GM13977 (cell line): ENCODE data around the gene GGA1.

Source experiments
- DNase-seq: peaks from one replicate; pipeline ENCODE4 v3.0.0; 2012; ENCODE audit warnings: low spot score
- in situ Hi-C: fragments of 300-500 bp; cut with MboI; formaldehyde crosslinking; loops from one replicate; pipeline ENCODE4 v1.12.0; 2022; ENCODE audit warnings: low sequenced_read_pairs, low pct_unique_long_range_greater_than_20kb, mixed read lengths, inconsistent platforms; ENCODE audit not compliant: unreplicated experiment
- TF ChIP-seq, protein P1 (sequence below): IDR thresholded peaks from 2 replicates; pipeline ENCODE4 v1.5.1; 2012; ENCODE audit warnings: mild to moderate bottlenecking, control low read depth; ENCODE audit not compliant: insufficient read depth; ENCODE audit errors: extremely low read depth, missing control alignments

Gene GGA1

DNA sequence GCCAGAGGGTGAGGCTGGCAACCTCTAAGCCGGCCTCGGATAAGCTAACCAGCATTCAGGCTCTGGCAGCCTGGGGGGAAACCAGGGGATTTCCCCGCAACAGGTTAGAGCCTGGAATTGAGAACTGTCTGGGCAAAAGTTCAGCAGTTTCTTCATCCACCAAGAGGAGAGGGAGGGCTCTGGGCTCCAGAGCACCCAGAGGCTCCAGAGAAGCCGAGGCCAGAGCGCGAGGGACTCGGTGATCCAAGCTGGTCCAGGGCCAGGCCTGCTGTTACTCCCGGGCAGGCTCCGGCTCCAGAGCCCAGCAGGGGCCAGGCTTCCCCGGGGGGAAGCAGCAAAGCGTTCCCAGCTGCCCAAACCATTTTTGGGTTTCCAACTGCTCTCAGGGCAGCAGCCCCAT is 17.5 kb downstream of the GGA1 start:
- TF ChIP-seq, protein P1, sequence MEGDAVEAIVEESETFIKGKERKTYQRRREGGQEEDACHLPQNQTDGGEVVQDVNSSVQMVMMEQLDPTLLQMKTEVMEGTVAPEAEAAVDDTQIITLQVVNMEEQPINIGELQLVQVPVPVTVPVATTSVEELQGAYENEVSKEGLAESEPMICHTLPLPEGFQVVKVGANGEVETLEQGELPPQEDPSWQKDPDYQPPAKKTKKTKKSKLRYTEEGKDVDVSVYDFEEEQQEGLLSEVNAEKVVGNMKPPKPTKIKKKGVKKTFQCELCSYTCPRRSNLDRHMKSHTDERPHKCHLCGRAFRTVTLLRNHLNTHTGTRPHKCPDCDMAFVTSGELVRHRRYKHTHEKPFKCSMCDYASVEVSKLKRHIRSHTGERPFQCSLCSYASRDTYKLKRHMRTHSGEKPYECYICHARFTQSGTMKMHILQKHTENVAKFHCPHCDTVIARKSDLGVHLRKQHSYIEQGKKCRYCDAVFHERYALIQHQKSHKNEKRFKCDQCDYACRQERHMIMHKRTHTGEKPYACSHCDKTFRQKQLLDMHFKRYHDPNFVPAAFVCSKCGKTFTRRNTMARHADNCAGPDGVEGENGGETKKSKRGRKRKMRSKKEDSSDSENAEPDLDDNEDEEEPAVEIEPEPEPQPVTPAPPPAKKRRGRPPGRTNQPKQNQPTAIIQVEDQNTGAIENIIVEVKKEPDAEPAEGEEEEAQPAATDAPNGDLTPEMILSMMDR, result no peak
- in situ Hi-C loops, result loop anchor here (10.0 kb wide), 1 partner anchor 49 kb away; the partner anchor contains the start of gene LGALS1
- DNase-seq, result no peak

DNA sequence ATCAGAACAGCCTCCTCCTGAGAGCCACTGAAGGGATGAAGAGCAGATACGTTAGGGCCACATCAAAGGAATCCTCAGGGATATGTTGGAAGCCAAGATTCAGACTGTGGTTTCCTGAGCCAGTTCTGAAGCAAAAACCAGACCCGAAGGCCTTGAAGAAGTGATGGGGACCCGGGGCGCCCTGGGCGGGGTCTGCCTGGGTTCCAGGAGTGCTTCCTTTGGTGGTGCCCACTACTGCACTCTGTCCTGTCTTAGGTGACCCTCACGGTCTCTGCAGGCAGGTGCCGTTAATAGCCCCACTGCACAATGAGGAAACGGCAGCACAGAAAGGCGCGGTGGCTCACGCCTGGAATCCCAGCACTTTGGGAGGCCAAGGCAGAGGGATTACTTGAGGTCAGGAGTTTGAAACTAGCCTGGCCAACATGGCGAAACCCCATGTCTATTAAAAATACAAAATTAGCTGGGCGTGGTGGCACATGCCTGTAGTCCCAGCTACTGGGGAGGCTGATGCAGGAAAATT is 18.0 kb downstream of the GGA1 start:
- TF ChIP-seq, protein P1, result no peak
- no peak for DNase-seq
- in situ Hi-C loops, result loop anchor here (10.0 kb wide), 1 partner anchor 48 kb away; the partner anchor contains the start of gene LGALS1

DNA sequence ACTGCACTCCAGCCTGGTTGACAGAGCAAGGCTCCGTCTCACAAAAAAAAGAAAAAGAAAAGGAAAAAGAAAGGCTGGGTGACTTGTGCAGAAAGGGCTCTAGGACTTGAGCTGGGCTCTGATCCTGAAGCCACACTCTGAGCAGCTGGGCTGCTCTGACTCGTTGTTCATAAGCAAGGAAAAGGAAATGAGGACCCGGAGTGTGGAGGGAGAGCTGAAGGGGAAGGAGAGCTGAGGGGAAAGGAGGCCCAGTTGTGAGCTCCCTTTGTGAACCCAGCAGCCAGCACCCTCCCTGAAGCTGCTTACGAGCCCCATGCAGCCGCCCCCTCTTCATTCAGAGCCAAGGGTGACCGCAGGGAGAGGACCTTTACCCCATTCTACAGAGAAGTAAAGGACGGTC is 18.5 kb downstream of the GGA1 start:
- no peak for DNase-seq
- TF ChIP-seq, protein P1, result no peak
- in situ Hi-C loops, result loop anchor here (10.0 kb wide), 1 partner anchor 48 kb away; the partner anchor contains the start of gene LGALS1

DNA sequence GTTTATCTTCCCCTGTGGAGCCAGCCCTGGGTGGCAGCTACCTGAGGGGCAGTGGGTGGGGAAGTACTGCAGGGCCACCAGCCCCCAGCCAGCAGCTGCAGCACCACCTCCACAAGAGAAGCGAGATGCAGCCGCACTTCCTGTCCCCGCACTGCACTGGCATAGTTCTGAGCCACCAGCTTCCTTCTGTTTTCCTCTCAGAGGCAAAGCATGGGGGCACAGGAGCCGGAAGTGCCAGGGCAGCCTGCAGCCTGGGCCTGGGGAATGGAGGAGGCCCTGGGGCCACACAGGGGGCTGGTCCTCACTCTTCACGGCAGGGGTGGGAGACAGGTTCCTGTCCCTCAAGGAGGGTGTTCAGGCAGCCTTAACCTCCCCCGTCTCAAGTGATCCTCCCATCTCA is 18.9 kb downstream of the GGA1 start:
- no peak for DNase-seq
- in situ Hi-C loops, result loop anchor here (10.0 kb wide), 1 partner anchor 47 kb away; the partner anchor contains the start of gene LGALS1
- TF ChIP-seq, protein P1, result no peak

DNA sequence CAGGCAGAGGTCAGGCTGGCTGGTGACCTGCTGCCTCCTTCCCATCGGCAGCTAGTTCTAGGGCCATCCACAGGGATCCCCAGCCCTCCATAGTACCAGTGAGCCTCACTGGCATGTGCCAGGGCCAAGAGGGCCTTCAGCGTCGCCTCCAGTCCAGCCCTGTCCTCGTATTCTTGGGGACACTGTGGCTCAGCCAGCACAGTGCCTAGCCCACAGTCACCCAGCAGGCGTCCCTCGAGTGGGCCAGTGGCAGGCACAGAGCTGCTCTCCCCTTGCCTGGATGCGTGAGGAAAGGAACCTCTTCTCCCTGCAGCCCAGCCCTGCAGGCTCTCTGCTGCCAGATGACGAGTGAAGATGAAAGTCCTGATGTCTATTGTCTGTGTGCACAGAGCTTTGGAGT is 20.2 kb downstream of the GGA1 start:
- in situ Hi-C loops, result loop anchor here (10.0 kb wide), 1 partner anchor 46 kb away; the partner anchor contains the start of gene LGALS1
- DNase-seq, result no peak
- TF ChIP-seq, protein P1, result no peak

DNA sequence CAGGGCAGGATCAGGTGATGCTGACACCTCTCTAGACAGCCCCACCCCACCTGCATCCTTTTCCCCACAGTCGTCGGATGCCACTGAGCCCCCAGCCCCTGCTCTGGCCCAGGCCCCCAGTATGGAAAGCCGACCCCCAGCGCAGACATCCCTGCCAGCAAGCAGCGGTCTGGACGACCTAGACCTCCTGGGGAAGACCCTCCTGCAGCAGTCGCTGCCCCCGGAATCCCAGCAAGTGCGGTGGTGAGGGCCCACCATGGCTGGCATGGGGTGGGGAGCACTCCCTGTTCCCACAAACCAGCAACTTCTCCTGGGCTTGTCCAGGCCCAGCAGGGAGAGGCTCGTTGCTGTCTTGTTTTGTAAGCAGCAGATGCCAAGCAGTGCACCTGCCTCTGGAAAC is 21.3 kb downstream of the GGA1 start:
- in situ Hi-C loops, result loop anchor here (10.0 kb wide), 1 partner anchor 45 kb away; the partner anchor contains the start of gene LGALS1
- TF ChIP-seq, protein P1, result no peak
- no peak for DNase-seq
